Hepatocyte (in vitro differentiated cells): Measurements from ENCODE around the gene CHN2. TPM values are rescaled to one million over a fixed set of nuclear protein-coding genes. Genes with fewer than 3 reads are reported as not detected.

ENCODE experiments used
- DNase-seq: peaks from one replicate; pipeline ENCODE4 v3.0.0-alpha.2; 2016; ENCODE audit warnings: low spot score
- H2AFZ ChIP-seq: fragments of 200-600 bp; sonication (generic); 2 replicates; pipeline ENCODE4 v1.6.0; 2016; ENCODE audit warnings: antibody characterized with exemption, mild to moderate bottlenecking
- H3K27ac ChIP-seq: fragments of 200-600 bp; sonication (generic); 2 replicates; pipeline ENCODE4 v1.5.1; 2016; ENCODE audit warnings: mild to moderate bottlenecking
- H3K27me3 ChIP-seq: fragments of 200-600 bp; sonication (generic); 2 replicates; pipeline ENCODE4 v1.6.1; 2016
- H3K36me3 ChIP-seq: fragments of 200-600 bp; sonication (generic); replicated peaks from 2 replicates; pipeline ENCODE4 v1.5.1; 2016; ENCODE audit warnings: low read depth; ENCODE audit not compliant: insufficient read depth
- H3K4me1 ChIP-seq: fragments of 200-600 bp; sonication (generic); 2 replicates; pipeline ENCODE4 v1.5.1; 2016; ENCODE audit warnings: mild to moderate bottlenecking, moderate library complexity; ENCODE audit not compliant: insufficient read depth
- H3K4me2 ChIP-seq: fragments of 200-600 bp; sonication (generic); 2 replicates; pipeline ENCODE4 v1.6.0; 2016
- H3K4me3 ChIP-seq: fragments of 200-600 bp; sonication (generic); 2 replicates; pipeline ENCODE4 v1.5.1; 2016; ENCODE audit warnings: mild to moderate bottlenecking
- H3K79me2 ChIP-seq: fragments of 200-600 bp; sonication (generic); 2 replicates; pipeline ENCODE4 v1.6.0; 2017; ENCODE audit warnings: mild to moderate bottlenecking
- H3K9me2 ChIP-seq: fragments of 200-600 bp; sonication (generic); replicated peaks from 2 replicates; pipeline ENCODE4 v1.6.0; 2017; ENCODE audit warnings: mild to moderate bottlenecking; ENCODE audit not compliant: insufficient read depth
- H3K9me3 ChIP-seq: fragments of 200-600 bp; sonication (generic); 2 replicates; pipeline ENCODE4 v1.5.1; 2016; ENCODE audit warnings: low read depth, mild to moderate bottlenecking
- H4K20me1 ChIP-seq: fragments of 200-600 bp; sonication (generic); 2 replicates; pipeline ENCODE4 v1.6.0; 2016; ENCODE audit warnings: mild to moderate bottlenecking; ENCODE audit not compliant: insufficient read depth, poor library complexity, severe bottlenecking
- CTCF ChIP-seq: fragments of 200-600 bp; sonication (generic); IDR thresholded peaks from 2 replicates; pipeline ENCODE4 v1.5.1; 2016; ENCODE audit warnings: antibody characterized with exemption, mild to moderate bottlenecking; ENCODE audit not compliant: poor library complexity
- EZH2 ChIP-seq: fragments of 200-600 bp; sonication (generic); IDR thresholded peaks from 2 replicates; pipeline ENCODE4 v1.6.1; 2016; ENCODE audit warnings: antibody characterized with exemption, mild to moderate bottlenecking, borderline replicate concordance
- EZH2phosphoT487 ChIP-seq: fragments of 200-600 bp; sonication (generic); IDR thresholded peaks from one replicate; pipeline ENCODE4 v1.6.1; 2018; ENCODE audit warnings: antibody characterized with exemption, mild to moderate bottlenecking, low read depth, moderate library complexity; ENCODE audit not compliant: unreplicated experiment, severe bottlenecking
- WGBS: methylation state at CpG from one replicate; pipeline ENCODE4 v1.1.6; 2016; ENCODE audit warnings: low lambda C conversion rate; ENCODE audit errors: missing lambda C conversion rate; 5-methylcytosine and 5-hydroxymethylcytosine counted together
- polyA plus RNA-seq: library from polyadenylated mRNA; unstranded; fragments of >200 nt; fragmentation: Nextera tagmentation; extraction: Ambion mirVana; gene quantifications from 2 replicates; pipeline ENCODE4 v1.2.1, GENCODE V29; 2016
- total RNA-seq: library from RNA; depleted of rRNA; stranded (reverse); fragments of >200 nt; gene quantifications from 2 replicates; pipeline ENCODE4 v1.2.3, GENCODE V29; 2014

CHN2 gene
- total and polyA plus RNA-seq, 2 experiments from 2014 or later, result 8.7 to 12.3 TPM

DNA sequence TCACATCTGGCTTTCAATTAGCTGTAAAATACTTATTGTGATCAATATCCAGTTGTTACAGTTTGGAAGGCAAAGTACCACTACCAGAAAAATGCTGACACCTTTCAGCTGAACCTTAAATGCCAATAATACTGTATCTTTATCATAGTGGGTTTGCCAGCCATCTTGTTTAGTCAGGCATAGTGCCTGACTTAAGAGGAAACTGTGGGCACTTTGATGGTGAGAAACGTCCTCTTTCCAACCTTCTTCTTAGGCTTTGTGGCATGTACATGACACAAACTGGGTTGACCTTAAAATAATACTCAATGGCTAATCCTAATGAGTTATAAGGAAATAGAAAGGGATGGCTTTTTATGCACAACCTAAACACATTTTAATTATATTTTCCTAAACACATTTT, 316.8 kb downstream of the CHN2 start:
- no peak for DNase-seq
- Histone ChIP-seq H2AFZ (no peak overlapping the region), H3K27ac (no peak overlapping the region), H3K4me1 (no peaks in the 10 kb centered on the region), H3K9me3 (no peaks in the 10 kb centered on the region), H3K9me2 (no peaks in the 10 kb centered on the region), H3K27me3 (no peaks in the 10 kb centered on the region), H4K20me1 (no peaks in the 10 kb centered on the region), H3K79me2 (no peaks in the 10 kb centered on the region), H3K4me3 (no peak overlapping the region), H3K4me2 (no peak overlapping the region), H3K36me3 (no peaks in the 10 kb centered on the region)
- no peak for TF ChIP-seq CTCF
- TF ChIP-seq EZH2, result no peak
- no peak for TF ChIP-seq EZH2phosphoT487
- 76% methylated on average over 1 of the region's 1 CpG for WGBS

DNA sequence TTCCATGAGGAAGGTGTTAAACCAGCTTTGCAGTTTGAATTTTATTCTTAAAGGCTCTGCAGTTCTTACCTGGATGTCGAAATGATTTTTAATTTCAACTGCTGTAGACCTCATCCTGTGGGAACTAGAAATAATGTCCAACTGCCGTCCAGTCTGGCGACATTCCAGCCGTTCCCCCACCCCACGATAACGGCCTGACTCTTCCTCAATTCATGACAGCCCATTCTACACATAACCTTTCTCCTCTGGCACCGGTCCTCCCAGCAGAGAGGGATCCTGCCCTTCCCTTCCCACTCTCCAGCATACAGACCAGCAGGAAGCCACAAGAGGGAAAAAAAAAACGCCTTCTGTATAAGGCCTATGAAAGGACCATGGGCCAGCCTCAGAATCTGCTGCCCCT, 317.3 kb downstream of the CHN2 start:
- 73% methylated on average over 8 of the region's 8 CpGs for WGBS
- Histone ChIP-seq H3K79me2 (no peaks in the 10 kb centered on the region), H3K4me1 (no peaks in the 10 kb centered on the region), H3K36me3 (no peaks in the 10 kb centered on the region), H2AFZ (no peak overlapping the region), H3K4me2 (no peak overlapping the region), H3K4me3 (no peak overlapping the region), H3K27ac (no peak overlapping the region), H3K9me2 (no peaks in the 10 kb centered on the region), H3K27me3 (no peaks in the 10 kb centered on the region), H4K20me1 (no peaks in the 10 kb centered on the region), H3K9me3 (no peaks in the 10 kb centered on the region)
- DNase-seq, result no peak
- TF ChIP-seq EZH2 (no peak), CTCF (no peak), EZH2phosphoT487 (no peak)

GRCh38 chr7:29516491-29516890, 321.9 kb downstream of the CHN2 start:
- Histone ChIP-seq H3K27ac (no peak overlapping the region), H3K79me2 (no peaks in the 10 kb centered on the region), H3K9me2 (no peaks in the 10 kb centered on the region), H3K27me3 (no peaks in the 10 kb centered on the region), H3K4me2 (no peak overlapping the region), H2AFZ (no peak overlapping the region), H3K4me3 (no peak overlapping the region), H3K9me3 (no peaks in the 10 kb centered on the region), H3K4me1 (no peaks in the 10 kb centered on the region), H3K36me3 (no peaks in the 10 kb centered on the region), H4K20me1 (no peaks in the 10 kb centered on the region)
- DNase-seq, result no peak
- TF ChIP-seq CTCF (no peak), EZH2 (no peak), EZH2phosphoT487 (no peak)
- WGBS, result 83% methylated on average over 2 of the region's 2 CpGs

GRCh38 chr7:29518616-29519015, 324.0 kb downstream of the CHN2 start:
- no peak overlapping the region for H3K27ac ChIP-seq
- no peaks in the 10 kb centered on the region for H3K9me2 ChIP-seq
- no peaks in the 10 kb centered on the region for H3K79me2 ChIP-seq
- H3K4me2 ChIP-seq, result no peak overlapping the region
- H3K4me1 ChIP-seq, result no peaks in the 10 kb centered on the region
- H3K27me3 ChIP-seq, result no peaks in the 10 kb centered on the region
- H2AFZ ChIP-seq, result no peak overlapping the region
- no peaks in the 10 kb centered on the region for H4K20me1 ChIP-seq
- no peak for TF ChIP-seq CTCF
- TF ChIP-seq EZH2, result no peak
- TF ChIP-seq EZH2phosphoT487, result no peak
- WGBS, result 94% methylated on average over 1 of the region's 1 CpG
- no peak for DNase-seq
- H3K4me3 ChIP-seq, result no peak overlapping the region
- H3K36me3 ChIP-seq, result no peaks in the 10 kb centered on the region
- H3K9me3 ChIP-seq, result no peaks in the 10 kb centered on the region
